Measurements from ENCODE around the gene NAA38.

GRCh38 chr17:7859028-7859427 is 1.7 kb upstream of the NAA38 start:
- no peak for TF ChIP-seq EZH2 (IDR thresholded peaks at IDR 0.05; ENCODE audit: low read length)
- no peak for TF ChIP-seq CTCF (optimal IDR thresholded peaks at IDR 0.05 in 1 of 3, IDR thresholded peaks at IDR 0.05 in 1 of 3, conservative IDR thresholded peaks at IDR 0.05 in 1 of 3; ENCODE audit: extremely low read depth in 1 of 3, insufficient read depth in 2 of 3, low read length in 3 of 3)
